A549 (cell line): Measurements from ENCODE around the gene ATP11A. TPM values are rescaled to one million over a fixed set of nuclear protein-coding genes. Genes with fewer than 3 reads are reported as not detected.

Experiments used
- ATAC-seq, 2 experiments: fragments of 200-7000 bp in 1 of 2; fragments of >200 bp in 1 of 2; cut with Nextera tagmentation in 1 of 2; cut with Tn5 transposase in 1 of 2; 3 replicates each; pipeline versions ENCODE4 v1.8.0 to v1.9.1; 2018 to 2020; ENCODE audit warnings: mild to moderate bottlenecking in 1 of 2, moderate library complexity in 1 of 2
- CTCF ChIA-PET: fragments of 300-600 bp; sonication (Branson Sonifier 250); formaldehyde crosslinking; extraction: SDS; loops from one replicate; lab custom pipeline; 2021; ENCODE audit warnings: antibody characterized with exemption, inconsistent platforms; lab: Yijun Ruan, JAX
- POLR2A ChIA-PET: fragments of 350-600 bp; formaldehyde crosslinking; extraction: SDS; loops from one replicate; lab custom pipeline; 2021; ENCODE audit warnings: antibody characterized with exemption, inconsistent platforms; lab: Yijun Ruan, JAX
- DNase-seq, 2 experiments: peaks; one replicate each; pipeline versions ENCODE4 v3.0.0 to v3.0.0-alpha.2; 2011 to 2016; ENCODE audit warnings: low read depth in 1 of 2, low spot score in 1 of 2
- FAIRE-seq: peaks from 2 replicates; lab custom pipeline; 2011; peaks lifted over from hg19 to GRCh38; lab: Jason Lieb, UNC
- H3K27ac ChIP-seq, 2 experiments: fragments of >200 bp; sonication (Bioruptor Twin); formaldehyde crosslinking; 3 replicates each; pipeline ENCODE4 v1.5.1; 2016 to 2017
- H3K4me1 ChIP-seq: fragments of >200 bp; sonication (Bioruptor Twin); formaldehyde crosslinking; 3 replicates; pipeline ENCODE4 v1.6.1; 2016
- H3K4me2 ChIP-seq: fragments of >200 bp; sonication (Bioruptor Twin); formaldehyde crosslinking; 3 replicates; pipeline ENCODE4 v1.6.1; 2016
- H3K4me3 ChIP-seq: fragments of >200 bp; sonication (Bioruptor Twin); formaldehyde crosslinking; 3 replicates; pipeline ENCODE4 v1.5.1; 2016
- H3K9me3 ChIP-seq: fragments of >200 bp; sonication (Bioruptor Twin); formaldehyde crosslinking; 3 replicates; pipeline ENCODE4 v1.6.1; 2016
- CBX2 ChIP-seq: fragments of 200-600 bp; sonication (generic); IDR thresholded peaks from 2 replicates; pipeline ENCODE4 v1.6.1; 2016; ENCODE audit warnings: low read depth, mild to moderate bottlenecking, borderline replicate concordance
- CEBPB ChIP-seq, 2 experiments: fragments of >200 bp in 1 of 2; sonication (Bioruptor Twin) in 1 of 2; formaldehyde crosslinking in 1 of 2; IDR thresholded peaks; 2 replicates each; pipeline ENCODE4 v1.6.1; 2012 to 2016
- CHD4 ChIP-seq: fragments of 200-600 bp; sonication (generic); IDR thresholded peaks from 2 replicates; pipeline ENCODE4 v1.6.1; 2016; ENCODE audit warnings: antibody characterized with exemption, mild to moderate bottlenecking, borderline replicate concordance
- E2F6 ChIP-seq: IDR thresholded peaks from 2 replicates; pipeline ENCODE4 v1.6.1; 2012; ENCODE audit warnings: low read depth, borderline replicate concordance
- EHF ChIP-seq: fragments of 250-450 bp; sonication (Bioruptor Pico); IDR thresholded peaks from 2 replicates; pipeline ENCODE4 v1.5.0; 2020; ENCODE audit warnings: mild to moderate bottlenecking
- ELK1 ChIP-seq: fragments of 150-350 bp; IDR thresholded peaks from 2 replicates; pipeline ENCODE4 v1.6.1; 2014; ENCODE audit warnings: low read depth, mild to moderate bottlenecking, low read length
- ESRRA ChIP-seq: fragments of 150-350 bp; IDR thresholded peaks from 2 replicates; pipeline ENCODE4 v1.6.1; 2014; ENCODE audit warnings: mild to moderate bottlenecking, low read length, borderline replicate concordance
- FOSB ChIP-seq: fragments of 250-450 bp; sonication (Bioruptor Pico); IDR thresholded peaks from 2 replicates; pipeline ENCODE4 v1.5.0; 2020; ENCODE audit warnings: mild to moderate bottlenecking, moderate library complexity
- FOSL2 ChIP-seq, 2 experiments: fragments of 450-650 bp in 1 of 2; fragments of >200 bp in 1 of 2; sonication (Bioruptor Twin) in 1 of 2; formaldehyde crosslinking; IDR thresholded peaks; 2 replicates each; pipeline versions ENCODE4 v1.5.0 to v1.6.1; 2016 to 2020; ENCODE audit warnings: mild to moderate bottlenecking in 1 of 2, moderate library complexity in 1 of 2
- FOXS1 ChIP-seq: fragments of 250-450 bp; sonication (Bioruptor Pico); IDR thresholded peaks from 2 replicates; pipeline ENCODE4 v1.5.0; 2020; ENCODE audit warnings: mild to moderate bottlenecking, moderate library complexity
- HDAC2 ChIP-seq: fragments of 200-600 bp; sonication (generic); IDR thresholded peaks from 2 replicates; pipeline ENCODE4 v1.6.1; 2016
- HES2 ChIP-seq: fragments of >200 bp; sonication (Bioruptor Twin); formaldehyde crosslinking; IDR thresholded peaks from 2 replicates; pipeline ENCODE4 v1.6.1; 2016
- JUN ChIP-seq, 2 experiments: fragments of >200 bp; sonication (Bioruptor Twin); formaldehyde crosslinking; IDR thresholded peaks; 2 replicates in 1 of 2; 3 replicates in 1 of 2; pipeline ENCODE4 v1.6.1; 2016 to 2017
- KDM1A ChIP-seq: fragments of 200-600 bp; sonication (generic); IDR thresholded peaks from 2 replicates; pipeline ENCODE4 v1.6.1; 2016; ENCODE audit warnings: low read depth, mild to moderate bottlenecking
- KDM5A ChIP-seq: fragments of 200-600 bp; sonication (generic); IDR thresholded peaks from 2 replicates; pipeline ENCODE4 v1.6.1; 2016; ENCODE audit warnings: antibody characterized with exemption, mild to moderate bottlenecking
- MAFK ChIP-seq: fragments of 450-650 bp; IDR thresholded peaks from 2 replicates; pipeline ENCODE4 v1.6.1; 2014; ENCODE audit not compliant: partially characterized antibody
- MAX ChIP-seq: IDR thresholded peaks from 2 replicates; pipeline ENCODE4 v1.6.1; 2012
- MAZ ChIP-seq: fragments of 150-350 bp; IDR thresholded peaks from 2 replicates; pipeline ENCODE4 v1.6.1; 2014; ENCODE audit warnings: antibody characterized with exemption, low read depth, low read length, borderline replicate concordance
- NPAS2 ChIP-seq: fragments of 250-450 bp; sonication (Bioruptor Pico); IDR thresholded peaks from 2 replicates; pipeline ENCODE4 v1.8.0; 2022; ENCODE audit warnings: mild to moderate bottlenecking, moderate library complexity, borderline replicate concordance
- NR3C1 ChIP-seq: fragments of >200 bp; sonication (Bioruptor Twin); formaldehyde crosslinking; IDR thresholded peaks from 3 replicates; pipeline ENCODE4 v1.6.1; 2017
- PHF8 ChIP-seq: fragments of 200-600 bp; sonication (generic); IDR thresholded peaks from 2 replicates; pipeline ENCODE4 v1.6.1; 2016; ENCODE audit warnings: low read depth, mild to moderate bottlenecking, antibody characterized with exemption, moderate library complexity, borderline replicate concordance
- REST ChIP-seq: fragments of 200-600 bp; sonication (generic); IDR thresholded peaks from 2 replicates; pipeline ENCODE4 v1.6.1; 2016; ENCODE audit warnings: antibody characterized with exemption, mild to moderate bottlenecking, moderate library complexity
- RFX5 ChIP-seq: fragments of 450-650 bp; IDR thresholded peaks from 2 replicates; pipeline ENCODE4 v1.7.1; 2014; ENCODE audit warnings: antibody characterized with exemption, mild to moderate bottlenecking, moderate library complexity
- SMC3 ChIP-seq: fragments of >200 bp; sonication (Bioruptor Twin); formaldehyde crosslinking; IDR thresholded peaks from 3 replicates; pipeline ENCODE4 v1.6.1; 2018; ENCODE audit warnings: inconsistent platforms
- SREBF2 ChIP-seq: fragments of 450-650 bp; IDR thresholded peaks from 2 replicates; pipeline ENCODE4 v1.6.1; 2014; ENCODE audit warnings: mild to moderate bottlenecking, moderate library complexity
- TFCP2L1 ChIP-seq: fragments of 250-450 bp; sonication (Bioruptor Pico); IDR thresholded peaks from 2 replicates; pipeline ENCODE4 v1.5.0; 2021; ENCODE audit warnings: mild to moderate bottlenecking
- TP53 ChIP-seq: fragments of 250-450 bp; sonication (Bioruptor Pico); IDR thresholded peaks from 2 replicates; pipeline ENCODE4 v1.5.0; 2021; ENCODE audit warnings: mild to moderate bottlenecking, moderate library complexity
- ZC3H11A ChIP-seq: fragments of 450-650 bp; IDR thresholded peaks from 2 replicates; pipeline ENCODE4 v1.6.1; 2014; ENCODE audit warnings: antibody characterized with exemption, mild to moderate bottlenecking
- ZFP36 ChIP-seq: fragments of 450-650 bp; IDR thresholded peaks from 2 replicates; pipeline ENCODE4 v1.6.1; 2014; ENCODE audit warnings: borderline replicate concordance; ENCODE audit not compliant: partially characterized antibody
- WGBS: methylation state at CpG from one replicate; pipeline ENCODE4 v1.1.6; 2017; ENCODE audit errors: missing lambda C conversion rate; 5-methylcytosine and 5-hydroxymethylcytosine counted together
- polyA plus RNA-seq, 4 experiments: library from polyadenylated mRNA; depleted of rRNA in 3 of 4; stranded (reverse); fragments of >200 nt; fragmentation: RNase III in 1 of 4; extraction: RNeasy Plus Mini Kit Qiagen cat#74134 plus additional on column Dnase treatment in 1 of 4; gene quantifications; 2 replicates in 3 of 4; 3 replicates in 1 of 4; pipeline ENCODE4 v1.2.3, GENCODE V29; 2011 to 2017

The ATP11A gene
- polyA plus RNA-seq, 2 of the 4 experiments (the other 2 are of a cell fraction) = 4.1 to 8.0 TPM

GRCh38 chr13:112771139-112771876 is 81.5 kb downstream of the ATP11A start:
- POLR2A ChIA-PET = no interaction called here
- TF ChIP-seq REST (no peak), MAZ (no peak)
- DNase-seq (no peak), FAIRE-seq (no peak), ATAC-seq (no peak)
- no peak overlapping the region for H3K4me3 ChIP-seq
- no peaks in the 10 kb centered on the region for H3K4me1 ChIP-seq
- no peak overlapping the region for H3K4me2 ChIP-seq
- CTCF ChIA-PET = no interaction called here
- no peak overlapping the region for H3K27ac ChIP-seq
- no peaks in the 10 kb centered on the region for H3K9me3 ChIP-seq
- WGBS = 91% methylated on average over 20 of the region's 20 CpGs

GRCh38 chr13:112771877-112772538 is 82.2 kb downstream of the ATP11A start:
- DNase-seq (no peak), FAIRE-seq (no peak), ATAC-seq (no peak)
- Histone ChIP-seq H3K4me3 (no peak overlapping the region), H3K27ac (no peak overlapping the region), H3K4me1 (no peaks in the 10 kb centered on the region), H3K9me3 (no peaks in the 10 kb centered on the region), H3K4me2 (no peak overlapping the region)
- 86% methylated on average over 18 of the region's 18 CpGs for WGBS
- POLR2A ChIA-PET = no interaction called here
- no peak for TF ChIP-seq FOSB
- no peak for TF ChIP-seq MAFK
- no peak for TF ChIP-seq ELK1
- TF ChIP-seq CEBPB (IDR thresholded peaks at IDR 0.05) = no peak
- no peak for TF ChIP-seq CBX2
- TF ChIP-seq FOXS1 (CRISPR knock-in tag) = no peak
- TF ChIP-seq KDM1A = no peak
- no peak for TF ChIP-seq SREBF2
- TF ChIP-seq NPAS2 (CRISPR knock-in tag) = no peak
- TF ChIP-seq TP53 (CRISPR knock-in tag) = no peak
- TF ChIP-seq KDM5A = no peak
- no peak for TF ChIP-seq RFX5
- CTCF ChIA-PET = no interaction called here

- 67% methylated on average over 8 of the region's 10 CpGs for WGBS
- FAIRE-seq (no peak), DNase-seq (no peak), ATAC-seq (no peak)
- H3K27ac ChIP-seq = no peak overlapping the region
- H3K9me3 ChIP-seq = no peaks in the 10 kb centered on the region
- ChIA-PET CTCF (no interaction called here), POLR2A (no interaction called here)
- no peaks in the 10 kb centered on the region for H3K4me1 ChIP-seq
- H3K4me3 ChIP-seq = no peak overlapping the region
- H3K4me2 ChIP-seq = no peak overlapping the region
- TF ChIP-seq NPAS2 (CRISPR knock-in tag) = no peak
- no peak for TF ChIP-seq SMC3
- TF ChIP-seq JUN (IDR thresholded peaks at IDR 0.05) = no peak
- TF ChIP-seq ZFP36 = no peak
- no peak for TF ChIP-seq MAX
- TF ChIP-seq TP53 (CRISPR knock-in tag) = no peak
- TF ChIP-seq CHD4 = no peak
- TF ChIP-seq E2F6 = no peak
- TF ChIP-seq ZC3H11A = no peak
- no peak for TF ChIP-seq NR3C1
- no peak for TF ChIP-seq ESRRA
- no peak for TF ChIP-seq TFCP2L1 (CRISPR knock-in tag)
- TF ChIP-seq HES2 = no peak
- no peak for TF ChIP-seq FOSB
- no peak for TF ChIP-seq PHF8
- no peak for TF ChIP-seq FOSL2 (IDR thresholded peaks at IDR 0.05)
- no peak for TF ChIP-seq FOSL2 (CRISPR knock-in tag; IDR thresholded peaks at IDR 0.05)
- no peak for TF ChIP-seq RFX5
- no peak for TF ChIP-seq EHF (CRISPR knock-in tag)
- no peak for TF ChIP-seq HDAC2
Observed at GRCh38 chr13:112772539-112772909, 82.7 kb downstream of the ATP11A start.
